Measurements from ENCODE around the gene CSNK1E.

DNA sequence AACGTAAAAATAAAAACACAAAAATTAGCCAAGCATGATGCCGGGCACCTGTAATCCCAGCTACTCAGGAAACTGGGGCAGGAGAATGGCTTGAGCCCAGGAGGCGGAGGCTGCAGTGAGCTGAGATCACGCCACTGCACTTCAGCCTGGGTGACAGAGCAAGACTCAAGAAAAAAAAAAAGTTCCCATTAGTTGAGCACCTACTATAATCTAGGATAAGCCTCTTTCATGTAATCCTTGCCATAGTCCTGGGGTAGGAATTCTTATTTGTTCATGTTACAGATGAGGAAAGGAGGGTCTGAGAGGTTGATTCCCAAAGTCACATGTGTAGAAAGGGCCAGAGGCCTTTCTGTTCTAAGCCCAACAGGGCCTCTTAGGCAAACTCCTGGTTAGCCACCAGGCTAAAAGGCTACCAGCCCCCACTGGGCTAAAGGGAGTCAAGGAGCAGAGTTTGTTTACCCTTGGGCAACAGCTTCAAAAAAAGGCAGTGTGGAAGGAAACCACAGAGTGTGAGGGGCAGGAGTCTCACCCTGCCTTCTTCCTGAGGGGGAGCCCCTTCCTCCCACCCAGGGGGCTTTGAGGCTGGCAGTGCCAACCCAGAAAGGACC is 21.6 kb upstream of the CSNK1E start:
- TF ChIP-seq, protein P1, sequence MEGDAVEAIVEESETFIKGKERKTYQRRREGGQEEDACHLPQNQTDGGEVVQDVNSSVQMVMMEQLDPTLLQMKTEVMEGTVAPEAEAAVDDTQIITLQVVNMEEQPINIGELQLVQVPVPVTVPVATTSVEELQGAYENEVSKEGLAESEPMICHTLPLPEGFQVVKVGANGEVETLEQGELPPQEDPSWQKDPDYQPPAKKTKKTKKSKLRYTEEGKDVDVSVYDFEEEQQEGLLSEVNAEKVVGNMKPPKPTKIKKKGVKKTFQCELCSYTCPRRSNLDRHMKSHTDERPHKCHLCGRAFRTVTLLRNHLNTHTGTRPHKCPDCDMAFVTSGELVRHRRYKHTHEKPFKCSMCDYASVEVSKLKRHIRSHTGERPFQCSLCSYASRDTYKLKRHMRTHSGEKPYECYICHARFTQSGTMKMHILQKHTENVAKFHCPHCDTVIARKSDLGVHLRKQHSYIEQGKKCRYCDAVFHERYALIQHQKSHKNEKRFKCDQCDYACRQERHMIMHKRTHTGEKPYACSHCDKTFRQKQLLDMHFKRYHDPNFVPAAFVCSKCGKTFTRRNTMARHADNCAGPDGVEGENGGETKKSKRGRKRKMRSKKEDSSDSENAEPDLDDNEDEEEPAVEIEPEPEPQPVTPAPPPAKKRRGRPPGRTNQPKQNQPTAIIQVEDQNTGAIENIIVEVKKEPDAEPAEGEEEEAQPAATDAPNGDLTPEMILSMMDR (IDR thresholded peaks at IDR 0.05) = no peak
- TF ChIP-seq POLR2A (IDR thresholded peaks at IDR 0.05) = no peak
